HG02588 (cell line): ENCODE data around the gene ZBTB40.

ENCODE experiments used
- ATAC-seq: cut with Tn5 transposase; IDR thresholded peaks from one replicate; pipeline ENCODE4 v1.9.1; 2021; ENCODE audit warnings: mild to moderate bottlenecking, moderate library complexity; ENCODE audit not compliant: unreplicated experiment

ZBTB40 gene

DNA sequence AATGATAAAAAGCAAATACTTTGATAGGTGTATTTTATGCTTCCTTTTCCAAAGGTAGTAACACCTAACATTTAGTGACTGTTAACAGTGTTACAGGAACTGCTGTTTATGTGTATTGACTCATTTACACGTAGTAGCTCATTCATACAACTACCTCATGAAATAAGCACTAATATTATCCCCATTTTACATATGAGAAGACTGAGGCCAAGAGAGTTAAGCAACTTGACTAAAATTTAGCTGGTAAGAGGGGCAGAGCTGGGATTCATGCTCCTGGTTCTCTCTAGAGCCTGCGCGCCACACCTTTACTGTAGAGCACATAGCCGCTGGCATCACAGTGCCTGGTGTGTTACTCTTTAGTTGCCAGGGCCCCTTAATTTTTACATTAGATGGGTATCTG, 11.3 kb downstream of the ZBTB40 start:
- no peak for ATAC-seq

DNA sequence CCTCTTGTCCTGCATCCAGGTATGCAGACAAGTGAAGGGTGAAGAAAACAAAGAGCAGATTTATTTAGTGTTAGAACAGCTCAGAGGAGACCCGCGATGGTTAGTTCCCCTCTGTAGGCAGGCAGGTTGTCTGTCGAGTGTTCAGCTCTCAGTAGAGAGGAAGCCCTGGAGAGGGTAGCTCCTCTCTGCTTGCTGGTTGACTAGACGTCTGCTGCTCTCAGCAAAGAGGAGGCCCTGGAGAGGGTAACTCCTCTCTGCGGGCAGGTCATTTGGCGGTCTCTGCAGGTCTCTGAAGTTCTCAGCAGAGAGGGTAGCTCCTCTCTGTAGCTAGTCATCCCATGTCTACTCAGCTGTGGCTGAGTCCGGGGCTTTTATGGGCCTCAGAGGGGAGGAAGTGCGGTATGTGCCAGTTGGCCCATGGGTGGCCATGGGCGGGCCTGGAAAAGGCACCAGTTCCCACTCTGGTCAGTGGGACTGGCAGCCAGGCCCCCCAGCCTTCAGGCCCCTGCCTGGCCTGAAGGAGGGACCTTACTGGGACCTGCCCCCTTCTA, 13.4 kb downstream of the ZBTB40 start:
- no peak for ATAC-seq

DNA sequence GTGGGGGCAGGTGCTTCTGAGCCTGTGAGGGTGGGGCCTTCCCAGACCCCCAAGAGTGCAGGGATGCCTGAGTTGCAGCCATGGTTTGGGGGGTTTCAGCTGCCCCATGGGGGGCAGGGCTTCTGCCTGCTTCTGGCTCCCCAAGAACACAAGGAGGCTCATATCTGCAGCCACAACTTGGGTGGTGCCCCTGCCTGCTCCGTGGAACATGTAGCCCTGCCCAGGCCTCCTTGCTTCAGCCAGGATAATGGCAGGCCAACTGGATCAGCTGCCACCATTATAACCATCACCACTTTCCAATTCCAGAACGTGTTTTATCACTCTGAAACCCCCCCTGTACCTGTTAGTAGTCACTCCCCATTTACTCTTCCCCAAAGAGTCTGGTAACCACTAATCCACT, 14.0 kb downstream of the ZBTB40 start:
- no peak for ATAC-seq

DNA sequence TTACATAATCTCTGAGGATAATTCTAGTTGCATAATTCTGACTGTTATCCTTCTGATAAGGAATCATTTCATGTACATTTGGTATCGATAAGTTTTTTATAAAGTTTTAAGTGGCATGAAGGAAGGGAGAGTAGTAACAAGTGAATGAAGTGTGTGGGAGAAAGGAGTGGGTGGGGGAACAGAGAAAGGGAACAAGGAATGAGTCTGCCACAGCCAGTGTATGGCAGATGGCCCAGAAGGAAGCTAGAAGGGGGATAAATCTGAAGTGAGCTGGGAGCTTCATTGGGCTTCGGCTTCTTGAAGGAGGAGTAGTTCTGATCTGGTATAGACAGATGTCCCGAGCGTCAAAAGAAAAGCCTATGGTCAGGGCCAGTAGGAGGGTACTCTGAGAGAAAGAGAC, 18.6 kb downstream of the ZBTB40 start:
- no peak for ATAC-seq

DNA sequence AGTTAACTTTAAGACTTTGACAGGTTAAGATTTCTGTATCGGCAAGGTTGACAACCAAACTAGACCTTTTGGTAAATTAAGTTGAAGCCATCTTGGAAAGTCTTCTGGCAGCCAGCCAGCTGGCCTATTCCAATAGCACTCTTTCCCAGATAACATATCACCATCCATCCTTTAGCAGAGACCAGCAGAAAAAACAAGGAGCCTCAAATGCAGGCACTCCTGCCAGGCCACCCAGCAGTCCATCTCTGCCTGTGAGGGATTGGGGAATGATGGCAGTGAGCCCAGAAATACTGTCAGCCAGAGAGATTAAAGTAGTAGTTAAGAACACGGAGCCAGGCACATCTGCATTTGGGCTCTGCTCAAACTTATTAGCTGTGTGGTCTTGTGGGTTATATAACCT, 19.4 kb downstream of the ZBTB40 start:
- no peak for ATAC-seq

DNA sequence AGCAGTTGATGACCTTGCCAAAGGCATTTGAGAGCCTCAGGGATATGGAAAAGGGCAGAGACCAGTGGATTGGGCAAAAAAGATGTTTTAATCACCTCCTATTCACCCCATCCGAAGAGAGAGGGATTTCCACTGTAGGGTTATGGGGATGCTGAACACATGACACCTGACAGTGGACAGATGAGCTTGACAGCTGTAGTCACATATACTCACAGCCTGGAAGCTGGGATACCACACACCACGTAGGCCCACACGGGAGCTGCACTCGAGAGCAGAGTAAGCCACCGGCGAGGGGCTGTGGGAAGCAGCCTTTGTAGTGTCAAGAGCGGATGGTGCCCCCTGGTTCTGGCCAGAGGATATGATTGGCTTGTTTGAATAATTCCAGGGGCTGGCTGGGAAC, 20.0 kb downstream of the ZBTB40 start:
- no peak for ATAC-seq

DNA sequence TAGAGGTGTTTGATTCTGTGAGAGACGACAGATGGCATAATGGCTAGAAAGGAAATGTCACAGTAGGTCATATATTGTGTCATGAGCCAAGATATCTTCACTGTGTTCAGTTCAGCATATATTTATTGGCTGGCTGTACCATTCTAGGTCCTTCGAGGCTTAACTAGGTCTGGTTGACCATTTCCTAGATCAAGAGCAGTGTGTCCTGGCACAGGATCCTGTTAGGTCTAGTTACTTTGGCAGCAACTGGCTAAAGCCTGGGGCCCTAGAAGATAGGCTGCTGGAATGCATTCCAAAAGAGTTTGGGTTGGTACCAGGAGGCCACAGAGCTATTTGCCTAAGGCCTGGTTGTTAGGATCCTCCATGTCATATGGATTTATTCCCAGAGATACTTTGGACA, 20.9 kb downstream of the ZBTB40 start:
- ATAC-seq, result no peak

DNA sequence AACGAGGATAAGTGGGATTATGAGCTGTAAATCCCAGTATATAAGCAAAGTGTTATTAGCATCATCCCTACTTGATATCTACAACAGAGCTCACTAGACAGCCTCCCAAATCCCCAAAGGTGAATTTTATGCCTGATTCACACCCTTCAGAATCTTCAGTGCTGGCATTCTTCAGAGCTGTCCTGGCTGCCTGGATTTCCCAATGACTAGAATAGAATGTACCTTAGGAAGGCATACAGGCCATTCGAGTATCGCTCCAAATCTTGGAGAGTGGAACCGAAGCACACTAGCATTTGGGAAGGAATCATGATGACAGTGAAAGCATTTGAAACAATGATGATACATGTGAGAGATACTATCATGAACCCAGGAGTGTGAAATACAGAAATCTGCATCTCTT, 22.3 kb downstream of the ZBTB40 start:
- ATAC-seq, result no peak

DNA sequence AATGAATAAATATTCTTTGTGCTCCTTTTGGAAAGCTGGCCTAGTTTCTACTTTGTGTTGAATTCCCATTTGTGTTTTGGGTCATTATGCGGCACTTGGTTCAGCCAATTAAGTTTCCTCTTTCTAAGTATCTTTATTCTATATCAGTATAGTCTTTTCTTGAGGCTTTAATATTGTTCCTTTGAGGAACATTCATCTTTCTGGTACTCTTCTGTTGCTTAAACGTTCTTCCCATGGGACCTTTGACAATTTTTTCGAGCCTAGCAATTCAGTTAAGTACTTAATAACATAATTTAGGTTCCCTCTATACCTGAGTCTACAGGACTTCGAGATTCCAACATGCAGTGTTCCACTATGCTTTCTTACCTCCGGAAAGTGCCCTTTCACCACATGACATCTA, 24.9 kb downstream of the ZBTB40 start:
- ATAC-seq, result no peak

DNA sequence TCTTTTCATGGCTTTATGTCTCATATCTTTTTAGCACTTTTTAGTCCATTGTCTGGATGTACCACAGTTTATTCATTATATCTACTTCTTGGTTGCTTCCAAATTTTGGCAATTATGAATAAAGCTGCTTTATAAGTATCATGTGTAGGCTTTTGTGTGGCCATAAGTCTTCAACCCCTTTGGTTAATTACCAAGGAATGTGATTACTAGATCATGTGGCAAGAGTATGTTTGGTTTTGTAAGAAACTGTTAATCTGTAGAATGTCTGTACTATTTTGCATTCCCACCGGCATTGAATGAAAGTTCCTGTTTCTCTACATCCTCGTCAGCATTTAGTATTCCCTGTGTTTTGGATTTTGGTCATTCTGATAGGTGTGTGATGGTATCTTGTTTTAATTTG, 31.5 kb downstream of the ZBTB40 start:
- ATAC-seq, result no peak

DNA sequence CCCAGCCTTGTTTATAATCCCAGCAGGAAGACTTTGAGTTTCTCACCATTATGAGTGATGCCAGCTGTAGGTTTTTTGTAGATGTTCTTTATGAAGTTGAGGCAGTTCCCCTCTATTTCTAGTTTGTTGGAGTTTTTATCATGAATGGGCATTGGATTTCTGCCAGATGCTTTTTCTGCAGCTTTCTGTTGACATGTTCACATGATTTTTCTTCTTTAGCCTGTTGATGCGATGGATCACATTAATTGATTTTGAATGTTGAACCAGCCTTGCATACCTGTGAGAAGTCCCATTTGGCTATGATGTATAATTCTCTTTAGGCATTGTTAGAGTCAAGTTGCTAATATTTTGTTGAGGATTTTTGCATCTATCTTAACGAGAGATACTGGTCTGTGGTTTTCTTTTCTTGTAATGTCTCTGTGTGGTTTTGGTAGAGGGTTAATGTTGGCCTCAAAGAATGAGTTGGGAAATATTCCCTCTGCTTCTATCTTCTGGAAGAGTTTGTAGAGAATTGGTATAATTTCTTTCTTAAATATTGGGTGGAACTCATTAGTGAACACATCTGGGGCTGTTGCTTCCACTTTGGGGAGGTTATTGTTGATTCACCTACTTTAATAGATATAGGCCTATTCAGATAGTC, 33.2 kb downstream of the ZBTB40 start:
- no peak for ATAC-seq

DNA sequence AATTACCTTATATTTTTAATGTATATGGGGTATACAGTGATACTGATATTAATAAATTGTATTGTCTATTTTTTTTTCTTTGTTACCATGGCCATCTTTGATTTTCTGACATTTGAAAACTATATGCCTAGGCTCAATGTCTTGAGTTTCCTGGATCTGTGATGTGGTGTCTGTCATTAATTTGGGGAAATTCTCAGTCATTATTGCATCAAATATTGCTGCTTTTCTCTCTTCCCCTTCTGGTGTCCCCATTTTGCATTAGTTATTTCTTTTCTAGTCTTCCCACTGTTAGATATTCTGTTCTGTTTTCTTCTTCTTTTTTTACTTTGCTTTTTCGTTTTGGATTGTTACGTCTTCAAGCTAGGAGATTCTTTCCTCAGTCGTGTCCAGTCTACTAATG, 33.8 kb downstream of the ZBTB40 start:
- ATAC-seq, result no peak

DNA sequence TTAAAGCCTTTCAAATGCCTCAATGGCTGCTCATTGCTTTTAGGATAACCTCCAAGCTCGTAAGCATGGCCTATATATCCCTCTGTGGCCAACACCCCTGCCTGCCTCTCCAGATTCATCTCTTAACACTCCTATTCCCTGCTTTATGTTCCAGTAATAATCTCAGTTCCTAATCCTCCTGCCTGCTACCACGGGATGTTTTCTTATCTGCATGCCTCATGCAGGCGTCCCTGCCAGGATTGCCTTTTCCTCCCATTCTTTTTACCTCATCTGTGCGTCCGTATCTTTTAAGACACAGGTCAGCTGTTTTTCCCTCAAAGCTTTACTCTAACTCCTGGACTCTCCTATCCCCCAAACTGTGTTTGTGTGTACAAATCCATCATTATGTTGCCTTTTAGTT, 36.1 kb downstream of the ZBTB40 start:
- no peak for ATAC-seq

DNA sequence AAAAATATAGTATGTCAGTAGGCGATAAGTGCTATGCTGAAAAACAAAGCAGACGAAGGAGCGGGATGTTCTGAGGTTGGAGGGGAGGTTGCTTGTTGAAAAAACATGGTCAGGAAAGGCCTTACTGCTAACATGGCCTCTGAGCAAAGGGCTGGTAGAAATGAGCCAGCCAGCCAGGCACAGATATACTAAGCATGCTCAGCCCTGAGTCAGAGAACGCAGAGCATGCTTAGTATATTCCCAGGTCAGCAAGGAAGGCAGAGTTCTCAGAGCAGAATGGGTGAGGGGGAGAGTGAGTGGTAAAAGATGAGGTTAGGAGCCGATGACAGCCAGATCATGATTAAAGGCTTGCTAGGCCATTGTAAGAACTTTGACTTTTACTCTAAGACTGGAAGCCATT, 36.7 kb downstream of the ZBTB40 start:
- no peak for ATAC-seq

DNA sequence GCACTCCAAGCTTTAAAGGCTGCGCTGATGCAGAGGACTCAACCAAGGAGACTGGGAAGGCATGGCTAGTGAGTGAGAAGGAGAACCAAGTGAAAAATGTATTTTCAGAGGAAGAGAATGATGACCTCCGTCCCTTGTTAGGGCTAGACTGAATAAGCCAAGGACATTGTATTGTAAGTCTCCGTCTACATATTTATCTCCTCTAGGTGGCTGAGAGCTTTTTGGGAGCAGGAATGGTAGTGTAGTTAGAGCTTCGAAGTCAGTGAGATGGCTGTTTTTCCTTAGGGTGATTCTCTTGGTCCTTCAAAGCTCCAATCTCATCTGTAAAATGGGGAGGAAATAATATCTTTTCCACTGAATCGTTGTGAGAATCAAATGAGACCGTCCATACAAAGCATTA, 37.6 kb downstream of the ZBTB40 start:
- no peak for ATAC-seq

DNA sequence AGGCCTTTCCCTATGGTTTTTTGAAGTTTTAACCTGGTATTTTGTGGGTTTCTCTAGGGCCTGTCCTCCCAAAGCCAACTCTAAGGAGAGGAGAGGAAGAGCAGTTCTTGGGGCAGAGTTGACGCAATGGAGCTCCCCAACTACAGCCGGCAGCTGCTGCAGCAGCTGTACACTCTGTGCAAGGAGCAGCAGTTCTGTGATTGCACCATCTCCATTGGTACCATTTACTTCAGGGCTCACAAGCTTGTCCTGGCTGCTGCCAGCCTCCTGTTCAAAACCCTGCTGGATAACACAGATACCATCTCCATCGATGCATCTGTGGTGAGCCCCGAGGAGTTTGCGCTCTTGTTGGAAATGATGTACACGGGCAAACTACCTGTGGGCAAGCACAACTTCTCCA, 38.2 kb downstream of the ZBTB40 start:
- no peak for ATAC-seq

DNA sequence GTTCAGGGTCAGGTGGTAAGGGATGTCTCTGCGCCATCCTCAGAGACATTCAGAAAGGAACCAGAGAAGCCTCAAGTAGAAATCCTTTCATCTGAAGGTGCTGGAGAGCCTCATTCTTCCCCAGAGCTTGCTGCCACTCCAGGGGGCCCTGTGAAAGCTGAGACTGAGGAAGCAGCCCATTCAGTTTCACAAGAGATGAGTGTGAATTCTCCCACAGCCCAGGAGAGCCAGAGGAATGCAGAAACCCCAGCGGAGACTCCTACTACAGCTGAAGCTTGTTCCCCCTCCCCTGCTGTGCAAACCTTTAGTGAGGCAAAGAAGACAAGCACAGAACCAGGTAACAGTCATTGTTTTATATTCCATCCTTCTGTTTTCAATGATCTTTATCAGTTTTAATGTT, 38.7 kb downstream of the ZBTB40 start:
- ATAC-seq, result no peak

DNA sequence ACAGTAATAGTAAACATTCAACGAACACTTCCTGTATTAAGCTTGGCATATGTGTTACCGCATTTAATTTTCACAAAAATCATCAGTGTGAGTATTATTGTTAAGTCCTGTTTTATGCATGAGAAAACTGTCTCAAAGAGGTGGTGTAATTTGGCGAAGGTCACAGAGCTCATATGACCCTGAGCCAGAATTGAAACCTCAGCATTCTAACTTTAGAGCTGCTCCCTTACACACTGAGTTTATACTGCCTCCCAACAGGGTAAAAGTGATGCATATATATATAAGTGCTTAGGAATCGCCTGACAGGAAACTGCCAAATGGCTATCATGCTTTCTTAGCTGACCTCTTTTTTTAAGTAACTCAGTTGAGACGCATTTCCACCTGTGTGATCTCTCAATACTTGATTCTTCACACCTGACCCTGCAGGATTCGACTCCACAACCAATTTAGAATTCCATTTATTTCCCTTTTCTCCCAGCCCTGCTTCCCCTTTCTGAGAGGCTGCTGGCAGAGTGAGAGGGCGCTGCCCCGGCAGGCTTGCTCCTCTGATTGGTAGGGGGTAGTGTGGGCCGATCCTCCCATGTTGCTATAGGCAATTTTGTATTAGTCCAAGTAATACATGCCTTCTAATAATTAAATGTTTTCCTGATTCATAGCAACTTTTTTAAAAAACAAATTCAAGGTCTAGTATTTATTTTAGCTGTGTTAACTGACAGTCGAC, 40.5 kb downstream of the ZBTB40 start:
- ATAC-seq, result no peak

DNA sequence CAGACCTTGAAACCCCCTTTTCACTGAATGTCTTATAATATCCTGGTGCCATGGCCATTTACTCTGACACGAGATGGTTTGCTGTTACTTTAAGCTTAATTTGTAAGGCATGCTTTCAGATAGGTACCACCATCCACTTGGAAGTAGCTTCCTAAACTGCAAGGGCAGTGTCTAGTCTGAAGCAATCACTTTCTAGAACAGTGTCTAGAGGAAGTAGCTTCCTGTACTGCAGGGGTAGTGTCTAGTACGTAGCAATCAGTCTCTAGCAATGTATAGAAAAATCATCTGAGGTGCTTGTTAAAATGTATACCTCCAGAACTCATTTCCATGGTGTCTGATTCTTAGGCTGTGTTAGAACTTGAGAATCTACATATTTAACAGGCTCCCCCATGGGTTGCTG, 42.5 kb downstream of the ZBTB40 start:
- no peak for ATAC-seq

DNA sequence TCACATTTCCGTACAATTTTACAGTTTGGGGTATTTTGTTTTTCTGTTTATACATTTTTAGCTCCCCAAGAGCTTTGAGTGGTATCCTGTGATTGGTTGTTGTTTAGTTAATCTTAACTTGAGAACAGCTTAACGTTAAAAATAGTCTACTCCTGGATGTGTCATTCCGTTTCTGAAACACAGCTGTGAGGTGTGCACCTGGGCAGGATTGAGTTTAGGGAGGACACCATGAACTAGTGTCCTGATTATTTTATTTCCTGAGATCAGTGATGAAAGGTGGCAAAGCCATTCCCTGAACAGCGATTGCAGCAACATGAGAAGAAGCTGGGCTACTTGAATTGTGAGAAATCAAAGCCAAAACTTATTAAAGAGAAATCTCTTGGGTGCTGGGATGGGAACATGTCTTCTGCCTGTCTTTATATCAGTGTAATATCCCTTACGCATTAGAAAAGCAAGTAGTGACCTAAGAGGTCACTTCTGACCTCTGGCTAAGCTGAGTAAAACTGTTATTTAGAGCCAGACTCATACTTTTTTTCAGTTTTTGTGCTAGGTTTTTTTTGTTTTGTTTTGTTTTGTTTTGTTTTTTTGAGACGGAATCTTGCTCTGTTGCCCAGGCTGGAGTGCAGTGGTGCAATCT, 43.4 kb downstream of the ZBTB40 start:
- ATAC-seq, result no peak

DNA sequence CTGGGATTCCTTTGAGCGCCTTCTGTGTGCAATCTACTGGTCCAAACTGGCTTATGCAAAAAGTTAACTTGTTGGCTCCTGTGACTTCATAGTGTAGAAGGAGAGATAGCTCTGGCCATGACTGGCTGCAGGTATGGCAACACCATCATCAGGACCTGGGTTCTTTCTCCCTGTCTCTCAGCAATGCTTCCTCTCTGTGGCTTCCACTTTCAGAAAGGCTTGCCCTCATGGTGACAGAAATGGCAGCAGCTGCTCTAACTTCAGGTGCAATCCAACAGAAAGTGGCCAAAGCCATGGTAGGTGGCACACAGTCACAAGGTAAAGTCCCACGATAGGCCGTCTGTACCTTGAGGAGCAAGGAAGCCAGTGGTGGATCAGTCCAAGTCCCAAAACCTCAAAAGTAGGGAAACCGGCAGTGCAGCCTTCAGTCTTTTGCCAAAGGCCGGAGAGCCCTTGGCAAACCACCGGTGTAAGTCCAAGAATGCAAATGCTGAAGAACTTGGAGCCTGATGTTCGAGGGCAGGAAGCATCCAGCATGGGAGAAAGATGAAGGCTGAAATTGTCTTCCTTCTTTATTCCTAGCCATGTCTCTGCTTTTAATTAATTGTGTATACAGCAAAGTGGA, 45.0 kb downstream of the ZBTB40 start:
- ATAC-seq, result no peak

DNA sequence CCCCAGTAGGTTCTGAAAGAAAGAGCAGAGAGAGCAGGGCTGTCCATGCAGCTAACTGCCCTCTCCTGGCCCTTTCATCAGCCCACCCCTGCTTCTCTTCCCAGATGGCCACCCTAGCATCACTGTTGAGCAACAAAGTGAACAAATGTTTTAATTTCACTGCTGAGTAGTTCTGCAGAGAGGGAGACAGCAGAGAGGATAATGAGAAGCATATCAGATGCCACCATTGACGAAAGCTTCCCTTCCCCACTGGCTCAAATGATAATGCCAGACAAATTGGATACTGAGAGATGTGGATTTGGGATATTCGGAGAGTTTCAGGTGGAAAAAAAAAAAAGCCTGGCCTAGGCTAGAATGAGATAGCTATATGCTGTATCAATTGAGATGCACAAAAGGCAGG, 46.8 kb downstream of the ZBTB40 start:
- ATAC-seq, result no peak
